CD4-positive, alpha-beta memory T cell (primary cell): ENCODE data around the gene PLN. TPM values are rescaled to one million over a fixed set of nuclear protein-coding genes. Genes with fewer than 3 reads are reported as not detected.
A peak's percentile ranks its signal among the peaks of the same experiment; 100 is the strongest.

Experiments used
- CTCF ChIA-PET: fragments of 350-600 bp; sonication (Branson Sonifier 250); formaldehyde crosslinking; loops from one replicate; lab custom pipeline; 2021; ENCODE audit warnings: inconsistent platforms; ENCODE audit not compliant: partially characterized antibody; lab: Charles Lee
- POLR2A ChIA-PET: fragments of 350-600 bp; sonication (Branson Sonifier 250); formaldehyde crosslinking; loops from one replicate; lab custom pipeline; 2021; ENCODE audit not compliant: partially characterized antibody; lab: Charles Lee
- DNase-seq, 5 donors: peaks; one replicate each; pipeline versions ENCODE4 v3.0.0 to v3.0.0-alpha.2; 2020 to 2022; ENCODE audit warnings: mixed read lengths in 1 of 5
- H3K27ac ChIP-seq: one replicate; pipeline ENCODE4 v1.7.0; 2013; ENCODE audit warnings: low read depth, low read length
- H3K27me3 ChIP-seq: 2 replicates; pipeline ENCODE4 v1.7.0; 2013; ENCODE audit warnings: mild to moderate bottlenecking, low read length, moderate library complexity; ENCODE audit not compliant: insufficient read depth
- H3K36me3 ChIP-seq: 2 replicates; pipeline ENCODE4 v1.7.0; 2013; ENCODE audit warnings: mild to moderate bottlenecking, low read length, moderate library complexity; ENCODE audit not compliant: insufficient read depth
- H3K4me1 ChIP-seq: 2 replicates; pipeline ENCODE4 v1.7.0; 2013; ENCODE audit warnings: mild to moderate bottlenecking, low read length, moderate library complexity; ENCODE audit not compliant: insufficient read depth
- H3K4me3 ChIP-seq, 2 donors: one replicate each; pipeline ENCODE4 v1.7.0; 2013; ENCODE audit warnings: low read length in 2 of 2, mild to moderate bottlenecking in 1 of 2
- H3K9me3 ChIP-seq, 2 donors: one replicate each; pipeline ENCODE4 v1.7.0; 2013; ENCODE audit warnings: low read length in 2 of 2, control low read depth in 1 of 2; ENCODE audit not compliant: control insufficient read depth in 1 of 2
- H3K27ac Mint-ChIP-seq, 7 donors: one replicate each; pipeline ENCODE4 v1.8.0; 2020 to 2021; ENCODE audit warnings: mixed read lengths in 7 of 7, mild to moderate bottlenecking in 6 of 7, inconsistent platforms in 3 of 7, moderate library complexity in 3 of 7
- H3K27me3 Mint-ChIP-seq, 2 donors: one replicate each; pipeline ENCODE4 v1.8.0; 2020 to 2021; ENCODE audit warnings: mixed read lengths in 2 of 2
- H3K36me3 Mint-ChIP-seq, 2 donors: one replicate each; pipeline ENCODE4 v1.8.0; 2020 to 2021; ENCODE audit warnings: mixed read lengths in 2 of 2, inconsistent platforms in 1 of 2, mild to moderate bottlenecking in 1 of 2
- H3K4me1 Mint-ChIP-seq, 4 donors: one replicate each; pipeline ENCODE4 v1.8.0; 2020 to 2021; ENCODE audit warnings: mixed read lengths in 4 of 4, mild to moderate bottlenecking in 1 of 4
- H3K4me3 Mint-ChIP-seq, 8 donors: one replicate each; pipeline ENCODE4 v1.8.0; 2020 to 2021; ENCODE audit warnings: mixed read lengths in 8 of 8, mild to moderate bottlenecking in 7 of 8, moderate library complexity in 6 of 8, inconsistent platforms in 3 of 8
- H3K9me3 Mint-ChIP-seq, 8 donors: one replicate each; pipeline ENCODE4 v1.8.0; 2020 to 2021; ENCODE audit warnings: mixed read lengths in 8 of 8, mild to moderate bottlenecking in 5 of 8, inconsistent platforms in 3 of 8, moderate library complexity in 1 of 8
- intact Hi-C: fragments of 100-400 bp; cut with micrococcal nuclease; formaldehyde crosslinking; loops from one replicate; pipeline ENCODE4 v1.15.1; 2023
- polyA plus RNA-seq, 2 donors: library from polyadenylated mRNA; unstranded; fragments of 300-500 nt; fragmentation: Illumina TruSeq; gene quantifications; one replicate each; pipeline ENCODE4 v1.2.3, GENCODE V29; 2021
- total RNA-seq, 2 experiments: library from RNA; stranded (reverse); gene quantifications; one replicate each; pipeline ENCODE4 v1.2.3, GENCODE V29; 2021

PLN gene
- total and polyA plus RNA-seq, 4 experiments from 2014 or later: 0.09 TPM; not detected in 3

- Histone ChIP-seq H3K4me3 (no peak overlapping the region), H3K27me3 (no peaks in the 10 kb centered on the region), H3K27ac (no peak overlapping the region), H3K9me3 (no peaks in the 10 kb centered on the region), H3K4me1 (peaks cover 23% of the 10 kb centered on the region), H3K36me3 (no peaks in the 10 kb centered on the region)
- Mint-ChIP-seq H3K4me3 (peak overlapping the region in 1 of 8 donors; percentile 57), H3K4me1 (peaks cover 18 to 37% (median 31%) of the 10 kb centered on the region in 4 donors), H3K27ac (peak overlapping the region in 3 of 7 donors; percentile 52 to 74 (median 72)), H3K9me3 (no peaks in the 10 kb centered on the region), H3K27me3 (no peaks in the 10 kb centered on the region), H3K36me3 (peaks cover 9 to 16% of the 10 kb centered on the region in 2 donors)
- DNase-seq: peak in 4 of 5 donors; percentile 30 to 54 (median 41)
- POLR2A ChIA-PET: no interaction called here
- CTCF ChIA-PET: interaction anchor here (0.7 to 1.7 kb wide), 10 partner anchors 8 to 575 kb away, joined by 3 to 5 read pairs (median 4); no protein-coding TSS in a partner anchor
- intact Hi-C loops: loop anchor here (1.0 to 10.0 kb wide), 6 partner anchors 268 to 1207 kb away; partner anchors contain the start of genes GOPC and NUS1
Measured at GRCh38 chr6:118551063-118552053, 3.3 kb downstream of the PLN start.

- CTCF ChIA-PET: interaction anchor here (0.9 to 2.8 kb wide), 5 partner anchors 11 to 578 kb away, joined by 3 to 13 read pairs (median 4); no protein-coding TSS in a partner anchor
- intact Hi-C loops: loop anchor here (5.0 to 10.0 kb wide), 4 partner anchors 799 to 1208 kb away; partner anchors contain the start of genes GOPC and NUS1
- Mint-ChIP-seq H3K27me3 (no peaks in the 10 kb centered on the region), H3K4me1 (peaks cover 22 to 44% (median 34%) of the 10 kb centered on the region in 4 donors), H3K36me3 (peaks cover 9 to 16% of the 10 kb centered on the region in 2 donors), H3K4me3 (no peak overlapping the region), H3K27ac (peak overlapping the region in 2 of 7 donors; percentile 12 to 32), H3K9me3 (no peaks in the 10 kb centered on the region)
- no peaks in the 10 kb centered on the region for H3K36me3 ChIP-seq
- no peak overlapping the region for H3K27ac ChIP-seq
- no peaks in the 10 kb centered on the region for H3K9me3 ChIP-seq
- no peak overlapping the region for H3K4me3 ChIP-seq
- POLR2A ChIA-PET: no interaction called here
- H3K27me3 ChIP-seq: no peaks in the 10 kb centered on the region
- H3K4me1 ChIP-seq: peaks cover 34% of the 10 kb centered on the region
- no peak for DNase-seq
Measured at GRCh38 chr6:118553132-118553531, 5.0 kb downstream of the PLN start.

- Histone ChIP-seq H3K4me3 (no peak overlapping the region), H3K27ac (no peak overlapping the region), H3K36me3 (no peaks in the 10 kb centered on the region), H3K4me1 (peaks cover 49% of the 10 kb centered on the region), H3K9me3 (no peaks in the 10 kb centered on the region), H3K27me3 (no peaks in the 10 kb centered on the region)
- Mint-ChIP-seq H3K9me3 (peaks cover 0 to 2% (median 0%) of the 10 kb centered on the region in 8 donors), H3K4me1 (peaks cover 33 to 58% (median 44%) of the 10 kb centered on the region in 4 donors), H3K36me3 (peaks cover 9 to 16% of the 10 kb centered on the region in 2 donors), H3K27ac (peak overlapping the region in 3 of 7 donors; percentile 23 to 48 (median 25)), H3K27me3 (no peaks in the 10 kb centered on the region), H3K4me3 (no peak overlapping the region)
- POLR2A ChIA-PET: interaction anchor here (0.8 kb wide), 1 partner anchor 9 kb away, joined by 3 read pairs; no protein-coding TSS in a partner anchor
- intact Hi-C loops: loop anchor here (5.0 to 10.0 kb wide), 4 partner anchors 798 to 1210 kb away; partner anchors contain the start of genes GOPC and NUS1
- CTCF ChIA-PET: interaction anchor here (1.5 to 2.8 kb wide), 2 partner anchors 11 to 30 kb away, joined by 3 to 13 read pairs; no protein-coding TSS in a partner anchor
- DNase-seq: no peak
Measured at GRCh38 chr6:118554698-118555097, 6.6 kb downstream of the PLN start.

GRCh38 chr6:118558464-118559217 is 10.5 kb downstream of the PLN start:
- CTCF ChIA-PET: interaction anchor here (0.7 to 2.0 kb wide), 13 partner anchors 14 to 552 kb away, joined by 3 to 14 read pairs (median 3); no protein-coding TSS in a partner anchor
- peaks cover 15 to 26% of the 10 kb centered on the region in 2 donors for H3K36me3 Mint-ChIP-seq
- intact Hi-C loops: loop anchor here (10.0 kb wide), 3 partner anchors 884 to 1214 kb away; partner anchors contain the start of genes GOPC and NUS1
- H3K4me1 Mint-ChIP-seq: peaks cover 31 to 57% (median 35%) of the 10 kb centered on the region in 4 donors
- peak overlapping the region; percentile 61 to 90 (median 80) for H3K4me3 Mint-ChIP-seq
- H3K27ac ChIP-seq: peak overlapping the region; percentile 53
- H3K27ac Mint-ChIP-seq: peak overlapping the region; percentile 83 to 99 (median 97)
- peak; percentile 61 to 77 (median 64) for DNase-seq
- H3K27me3 Mint-ChIP-seq: no peaks in the 10 kb centered on the region
- H3K9me3 Mint-ChIP-seq: peaks cover 0 to 2% (median 0%) of the 10 kb centered on the region in 8 donors
- H3K4me3 ChIP-seq: peak overlapping the region in 1 of 2 donors; percentile 21
- peaks cover 30% of the 10 kb centered on the region for H3K4me1 ChIP-seq
- H3K27me3 ChIP-seq: no peaks in the 10 kb centered on the region
- H3K9me3 ChIP-seq: no peaks in the 10 kb centered on the region
- POLR2A ChIA-PET: interaction anchor here (0.9 to 2.9 kb wide), 18 partner anchors 20 to 1010 kb away, joined by 3 to 25 read pairs (median 4); partner anchors contain the start of genes ASF1A and MCM9
- H3K36me3 ChIP-seq: no peaks in the 10 kb centered on the region

GRCh38 chr6:118559659-118560058 is 11.6 kb downstream of the PLN start:
- Histone ChIP-seq H3K36me3 (no peaks in the 10 kb centered on the region), H3K27me3 (no peaks in the 10 kb centered on the region), H3K27ac (peak overlapping the region; percentile 53), H3K4me1 (peaks cover 30% of the 10 kb centered on the region), H3K4me3 (no peak overlapping the region), H3K9me3 (no peaks in the 10 kb centered on the region)
- Mint-ChIP-seq H3K27ac (peak overlapping the region; percentile 83 to 99 (median 97)), H3K4me1 (peaks cover 29 to 53% (median 35%) of the 10 kb centered on the region in 4 donors), H3K4me3 (peak overlapping the region in 2 of 8 donors; percentile 61 to 90), H3K36me3 (peaks cover 16 to 25% of the 10 kb centered on the region in 2 donors), H3K9me3 (peaks cover 0 to 2% (median 0%) of the 10 kb centered on the region in 8 donors), H3K27me3 (no peaks in the 10 kb centered on the region)
- CTCF ChIA-PET: interaction anchor here (0.8 to 2.0 kb wide), 9 partner anchors 8 to 277 kb away, joined by 3 to 14 read pairs (median 4); no protein-coding TSS in a partner anchor
- intact Hi-C loops: loop anchor here (10.0 kb wide), 3 partner anchors 885 to 1215 kb away; partner anchors contain the start of genes GOPC and NUS1
- POLR2A ChIA-PET: interaction anchor here (0.6 to 2.9 kb wide), 13 partner anchors 8 to 375 kb away, joined by 3 to 25 read pairs (median 5); partner anchors contain the start of genes ASF1A and MCM9
- DNase-seq: no peak

GRCh38 chr6:118562248-118562647 is 14.2 kb downstream of the PLN start:
- peaks cover 0 to 2% (median 0%) of the 10 kb centered on the region in 8 donors for H3K9me3 Mint-ChIP-seq
- Histone ChIP-seq H3K4me1 (peaks cover 40% of the 10 kb centered on the region), H3K36me3 (no peaks in the 10 kb centered on the region), H3K4me3 (no peak overlapping the region), H3K27ac (no peak overlapping the region), H3K27me3 (no peaks in the 10 kb centered on the region), H3K9me3 (no peaks in the 10 kb centered on the region)
- CTCF ChIA-PET: no interaction called here
- H3K4me1 Mint-ChIP-seq: peaks cover 31 to 50% (median 37%) of the 10 kb centered on the region in 4 donors
- intact Hi-C loops: no loop called here
- H3K4me3 Mint-ChIP-seq: no peak overlapping the region
- no peaks in the 10 kb centered on the region for H3K27me3 Mint-ChIP-seq
- DNase-seq: no peak
- peaks cover 19 to 23% of the 10 kb centered on the region in 2 donors for H3K36me3 Mint-ChIP-seq
- POLR2A ChIA-PET: interaction anchor here (1.3 kb wide), 1 partner anchor 147 kb away, joined by 3 read pairs; no protein-coding TSS in a partner anchor
- H3K27ac Mint-ChIP-seq: peak overlapping the region in 3 of 7 donors; percentile 27 to 52 (median 29)
